ENCODE results near the gene DHRSX.
"Not testable (repeated sequence)": the region's sequence is repeated elsewhere in the genome, so short reads cannot be mapped to it uniquely, and the experiment has no call there.

The DHRSX gene

GRCh38 chrX:2533424-2533823 lies 32.6 kb upstream of the DHRSX start:
- DNase-seq (ENCODE audit: insufficient read length, low spot score) (no peak), FAIRE-seq (no peak)
- TF ChIP-seq POLR2A (IDR thresholded peaks at IDR 0.05; ENCODE audit: low read depth, low read length), result no peak

GRCh38 chrX:2526390-2526789 lies 25.6 kb upstream of the DHRSX start:
- no peak for TF ChIP-seq POLR2A (IDR thresholded peaks at IDR 0.05; ENCODE audit: low read depth, low read length)
- FAIRE-seq (no peak), DNase-seq (ENCODE audit: insufficient read length, low spot score) (no peak)

- TF ChIP-seq POLR2A (IDR thresholded peaks at IDR 0.05; ENCODE audit: low read depth, low read length), result no peak
- FAIRE-seq, result no peak
These were observed 23.1 kb upstream of the DHRSX start for GRCh38 chrX:2523911-2524310.

GRCh38 chrX:2521927-2522386 lies 21.2 kb upstream of the DHRSX start:
- no peak for DNase-seq (ENCODE audit: insufficient read length, low spot score)

More at GRCh38 chrX:2523911-2524310, 23.1 kb upstream of the DHRSX start:
- DNase-seq (ENCODE audit: insufficient read length, low spot score), result no peak

DNA sequence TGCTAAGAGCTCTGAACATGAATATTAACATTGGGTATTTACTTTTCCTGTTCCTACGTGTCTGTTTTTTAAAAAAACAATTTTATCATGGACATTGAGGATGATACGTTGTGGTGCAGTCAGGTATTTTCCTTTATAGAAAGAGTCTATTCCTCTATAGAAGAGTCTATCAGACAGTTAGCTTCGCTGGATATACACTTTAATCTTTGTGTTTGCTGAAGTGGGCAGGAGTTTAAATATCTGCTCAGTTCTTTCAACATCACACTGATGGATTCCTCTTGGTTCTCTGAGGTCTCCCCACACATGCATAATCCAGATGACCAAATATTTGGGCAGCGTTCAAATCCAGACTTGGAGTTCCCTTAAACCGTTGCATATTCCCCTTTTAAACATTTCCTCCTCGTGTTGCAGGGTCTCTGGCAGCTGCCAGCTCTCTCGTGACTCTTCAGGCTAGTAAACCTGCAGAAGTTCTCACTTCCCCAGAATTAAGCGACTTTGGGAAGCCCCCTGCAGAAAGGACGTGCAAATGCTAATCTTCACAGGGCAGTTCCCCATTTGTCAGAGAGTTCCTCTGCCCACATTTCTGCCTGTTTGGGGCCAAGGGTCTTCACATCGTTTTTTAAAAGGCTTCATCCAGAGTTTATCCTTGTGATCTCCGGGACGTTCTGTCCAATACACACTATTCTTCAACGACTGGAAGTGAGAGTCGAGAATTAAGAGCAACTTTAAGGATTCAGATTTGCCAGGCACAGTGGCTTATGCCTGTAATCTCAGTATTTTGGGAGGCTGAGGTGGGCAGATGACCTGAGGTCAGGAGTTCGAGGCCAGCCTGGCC lies 20.5 kb upstream of the DHRSX start:
- FAIRE-seq (no peak), DNase-seq (ENCODE audit: insufficient read length, low spot score) (no peak)
- no peak for TF ChIP-seq POLR2A (IDR thresholded peaks at IDR 0.05; ENCODE audit: low read depth, low read length)

More at GRCh38 chrX:2521927-2522386, 21.2 kb upstream of the DHRSX start:
- no peak for TF ChIP-seq POLR2A (IDR thresholded peaks at IDR 0.05; ENCODE audit: low read depth, low read length)
- no peak for FAIRE-seq

DNA sequence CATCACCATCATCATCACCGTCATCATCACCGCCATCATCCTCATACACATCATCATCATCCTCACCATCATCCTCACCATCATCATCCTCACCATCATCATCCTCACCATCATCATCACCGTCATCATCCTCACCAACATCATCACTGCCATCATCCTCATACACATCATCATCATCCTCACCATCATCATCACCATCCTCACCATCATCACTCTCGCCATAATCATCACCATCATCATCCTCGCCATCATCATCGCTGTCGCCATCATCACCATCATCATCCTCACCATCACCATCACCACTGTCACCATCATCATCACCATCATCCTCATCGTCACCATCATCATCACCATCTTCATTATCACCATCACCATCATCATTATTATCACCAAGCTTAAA lies 19.8 kb upstream of the DHRSX start:
- TF ChIP-seq POLR2A (IDR thresholded peaks at IDR 0.05; ENCODE audit: low read depth, low read length), result no peak
- FAIRE-seq, result no peak
- no peak for DNase-seq (ENCODE audit: insufficient read length, low spot score)

DNA sequence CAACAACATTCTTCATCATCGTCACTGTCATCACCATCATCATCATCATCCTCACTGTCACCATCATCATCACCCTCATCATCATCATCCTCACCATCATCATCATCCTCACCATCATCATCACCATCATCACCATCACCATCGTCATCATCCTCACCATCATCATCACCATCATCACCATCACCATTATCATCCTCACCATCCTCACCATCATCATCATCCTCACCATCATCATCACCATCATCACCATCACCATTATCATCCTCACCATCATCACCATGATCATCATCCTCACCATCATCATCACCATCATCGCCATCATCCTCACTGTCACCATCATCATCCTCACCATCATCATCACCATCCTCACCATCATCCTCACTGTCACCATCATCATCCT lies 18.9 kb upstream of the DHRSX start:
- FAIRE-seq; DNase-seq (ENCODE audit: insufficient read length, low spot score): not testable (repeated sequence)

DNA sequence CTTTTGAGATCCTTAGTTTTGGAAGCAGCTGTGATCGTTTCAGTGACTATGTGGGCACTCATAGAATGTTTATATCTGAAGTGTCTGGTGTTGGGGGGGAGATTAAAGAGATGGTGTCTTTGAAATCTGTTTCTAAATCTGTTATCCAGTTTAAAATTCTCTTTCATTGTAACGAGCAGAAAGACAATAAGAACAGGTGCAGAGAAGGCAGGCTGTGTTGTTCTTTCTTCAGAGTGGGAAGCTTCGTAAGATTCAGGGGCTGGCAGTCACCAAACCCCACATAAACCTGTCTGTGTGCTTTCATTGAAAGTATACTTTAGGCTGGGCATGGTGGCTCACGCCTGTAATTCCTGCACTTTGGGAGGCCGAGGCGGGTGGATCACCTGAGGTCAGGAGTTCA lies 16.3 kb upstream of the DHRSX start:
- no peak for DNase-seq (ENCODE audit: insufficient read length, low spot score)
- FAIRE-seq, result no peak

DNA sequence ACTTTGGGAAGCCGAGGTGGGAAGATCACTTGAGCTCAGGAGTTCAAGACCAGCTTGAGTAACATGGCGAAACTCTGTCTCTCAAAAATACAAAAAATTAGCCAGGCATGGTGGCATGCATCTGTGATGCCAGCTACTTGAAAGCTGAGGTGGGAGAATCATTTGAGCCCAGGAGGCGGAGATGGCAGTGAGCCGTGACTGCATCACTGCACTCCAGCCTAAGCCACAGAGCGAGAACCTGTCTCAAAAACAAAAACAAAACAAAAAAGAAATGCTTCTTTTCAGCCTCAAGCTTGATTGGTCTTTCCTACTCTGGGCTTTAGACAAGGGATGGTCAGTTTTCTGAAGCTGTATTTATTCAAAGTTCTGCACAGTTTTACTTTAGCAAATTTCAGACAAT lies 15.8 kb upstream of the DHRSX start:
- no peak for FAIRE-seq
- no peak for DNase-seq (ENCODE audit: insufficient read length, low spot score)

More for the DNA sequence above, 16.3 kb upstream of the DHRSX start:
- no peak for TF ChIP-seq POLR2A (IDR thresholded peaks at IDR 0.05; ENCODE audit: low read depth, low read length)

DNA sequence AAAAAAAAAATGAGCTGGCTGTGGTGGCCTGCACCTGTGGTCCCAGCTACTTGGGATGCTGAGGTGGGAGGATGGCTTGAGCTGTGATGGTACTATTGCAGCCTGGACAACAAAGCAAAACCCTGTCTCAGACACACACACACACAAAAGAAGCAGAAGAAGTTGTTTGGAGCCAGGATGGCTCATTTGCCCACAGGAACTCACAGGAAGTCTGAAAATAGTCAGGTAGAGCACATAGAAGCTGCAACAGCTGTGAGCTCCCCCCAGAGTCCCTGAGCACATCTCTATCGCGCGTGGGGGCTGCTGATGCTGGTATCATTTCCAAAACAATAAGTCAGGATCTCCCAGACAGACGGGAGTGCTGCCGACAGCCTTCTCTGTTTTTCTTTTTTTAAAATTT lies 13.4 kb upstream of the DHRSX start:
- FAIRE-seq, result no peak
- no peak for TF ChIP-seq POLR2A (IDR thresholded peaks at IDR 0.05; ENCODE audit: low read depth, low read length)
- no peak for DNase-seq (ENCODE audit: insufficient read length, low spot score)

More for the DNA sequence above, 15.8 kb upstream of the DHRSX start:
- no peak for TF ChIP-seq POLR2A (IDR thresholded peaks at IDR 0.05; ENCODE audit: low read depth, low read length)

GRCh38 chrX:2513121-2513664 lies 12.4 kb upstream of the DHRSX start:
- no peak for TF ChIP-seq POLR2A (IDR thresholded peaks at IDR 0.05; ENCODE audit: low read depth, low read length)
- DNase-seq (ENCODE audit: insufficient read length, low spot score) (no peak), FAIRE-seq (no peak)

- no peak for TF ChIP-seq POLR2A (IDR thresholded peaks at IDR 0.05; ENCODE audit: low read depth, low read length)
- DNase-seq (ENCODE audit: insufficient read length, low spot score) (no peak), FAIRE-seq (no peak)
These were observed 11.7 kb upstream of the DHRSX start for GRCh38 chrX:2512501-2512900.

GRCh38 chrX:2511326-2511725 lies 10.6 kb upstream of the DHRSX start:
- no peak for DNase-seq (ENCODE audit: insufficient read length, low spot score)
- FAIRE-seq, result no peak
- TF ChIP-seq POLR2A (IDR thresholded peaks at IDR 0.05; ENCODE audit: low read depth, low read length), result no peak

DNA sequence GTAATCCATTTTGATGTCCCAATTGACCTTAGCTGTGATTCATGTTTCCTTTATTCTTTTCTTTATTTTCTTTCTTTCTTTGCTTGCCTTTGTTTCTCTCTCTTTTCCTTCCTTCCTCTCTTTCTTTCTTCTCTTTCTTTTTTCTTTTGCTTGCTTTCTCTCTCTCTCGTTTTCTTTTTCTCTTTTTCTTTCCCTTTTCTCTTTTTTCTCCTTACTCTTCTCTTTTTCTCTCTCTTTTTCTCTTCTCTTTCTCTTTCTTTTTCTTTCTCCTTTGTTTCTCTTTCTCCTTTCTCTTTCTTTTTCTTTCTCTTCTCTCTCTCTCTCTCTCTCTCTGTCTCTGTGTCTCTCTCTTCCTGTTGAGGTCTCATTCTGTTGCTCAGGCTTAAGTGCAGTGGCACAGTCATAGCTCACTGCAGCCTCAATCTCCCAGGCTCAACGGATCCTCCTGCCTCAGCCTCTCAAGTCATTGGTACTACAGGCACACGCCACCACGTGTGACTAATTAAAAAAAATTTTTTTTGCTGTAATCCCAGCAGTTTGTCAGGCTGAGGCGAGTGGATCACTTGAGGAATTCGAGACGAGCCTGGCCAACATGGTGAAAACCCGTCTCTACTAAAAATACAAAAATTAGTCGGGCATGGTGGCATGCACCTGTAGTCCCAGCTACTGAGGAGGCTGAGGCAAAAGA lies 8.0 kb upstream of the DHRSX start:
- TF ChIP-seq POLR2A (IDR thresholded peaks at IDR 0.05; ENCODE audit: low read depth, low read length), result no peak
- DNase-seq (ENCODE audit: insufficient read length, low spot score), result no peak
- FAIRE-seq, result no peak
